Activated T-cell treated with anti-CD3 and anti-CD28 coated beads for 4 hours (primary cell): Measurements from ENCODE around the gene BRD4.

Source experiments
- DNase-seq: peaks from one replicate; pipeline ENCODE4 v3.0.0-alpha.2; 2020

The BRD4 gene

GRCh38 chr19:15307169-15307568, 25.2 kb downstream of the BRD4 start:
- DNase-seq: no peak

GRCh38 chr19:15305582-15306334, 26.6 kb downstream of the BRD4 start:
- no peak for DNase-seq

GRCh38 chr19:15304140-15304705, 28.1 kb downstream of the BRD4 start:
- DNase-seq: no peak

GRCh38 chr19:15303105-15303780, 29.1 kb downstream of the BRD4 start:
- no peak for DNase-seq

GRCh38 chr19:15300533-15301197, 31.7 kb downstream of the BRD4 start:
- no peak for DNase-seq

- no peak for DNase-seq
Observed at GRCh38 chr19:15299568-15300409, 32.5 kb downstream of the BRD4 start.

- DNase-seq: no peak
Observed at GRCh38 chr19:15298847-15299567, 33.3 kb downstream of the BRD4 start.

GRCh38 chr19:15297416-15298224, 34.7 kb downstream of the BRD4 start:
- DNase-seq: no peak

- no peak for DNase-seq
Observed at GRCh38 chr19:15296841-15297415, 35.4 kb downstream of the BRD4 start.

- DNase-seq: no peak
Observed at GRCh38 chr19:15296353-15296752, 36.0 kb downstream of the BRD4 start.

GRCh38 chr19:15294561-15294990, 37.8 kb downstream of the BRD4 start:
- no peak for DNase-seq

GRCh38 chr19:15293781-15294491, 38.4 kb downstream of the BRD4 start:
- DNase-seq: no peak

- no peak for DNase-seq
Observed at GRCh38 chr19:15292847-15293582, 39.3 kb downstream of the BRD4 start.

GRCh38 chr19:15292140-15292539, 40.2 kb downstream of the BRD4 start:
- DNase-seq: no peak

GRCh38 chr19:15291548-15292021, 40.8 kb downstream of the BRD4 start:
- no peak for DNase-seq

GRCh38 chr19:15291089-15291488, 41.2 kb downstream of the BRD4 start:
- no peak for DNase-seq

GRCh38 chr19:15290166-15290565, 42.2 kb downstream of the BRD4 start:
- no peak for DNase-seq

- DNase-seq: no peak
Observed at GRCh38 chr19:15289673-15290072, 42.7 kb downstream of the BRD4 start.
